HEK293 (cell line): Measurements from ENCODE around the gene MID2.
A peak's percentile ranks its signal among the peaks of the same experiment; 100 is the strongest.

Experiments used
- AEBP2 ChIP-seq: fragments of 450-650 bp; formaldehyde crosslinking; IDR thresholded peaks from 2 replicates; pipeline ENCODE4 v1.5.1; 2016; ENCODE audit warnings: missing biosample characterization, missing genetic modification characterization, borderline replicate concordance
- BCL11A ChIP-seq: fragments of 450-650 bp; formaldehyde crosslinking; IDR thresholded peaks from 2 replicates; pipeline ENCODE4 v1.5.1; 2016; ENCODE audit warnings: low read depth, missing biosample characterization, missing genetic modification characterization
- GLIS1 ChIP-seq: fragments of 450-650 bp; formaldehyde crosslinking; IDR thresholded peaks from 2 replicates; pipeline ENCODE4 v1.5.1; 2016; ENCODE audit warnings: missing biosample characterization, missing genetic modification characterization
- KLF1 ChIP-seq: fragments of 450-650 bp; formaldehyde crosslinking; IDR thresholded peaks from 2 replicates; pipeline ENCODE4 v1.5.1; 2016; ENCODE audit warnings: missing biosample characterization, missing genetic modification characterization
- KLF10 ChIP-seq: fragments of 450-650 bp; IDR thresholded peaks from 2 replicates; pipeline ENCODE4 v1.5.1; 2018; ENCODE audit warnings: missing biosample characterization, mild to moderate bottlenecking, missing genetic modification characterization
- PATZ1 ChIP-seq: fragments of 450-650 bp; formaldehyde crosslinking; IDR thresholded peaks from 2 replicates; pipeline ENCODE4 v1.5.1; 2016; ENCODE audit warnings: missing biosample characterization, missing genetic modification characterization
- SP2 ChIP-seq: fragments of 450-650 bp; formaldehyde crosslinking; IDR thresholded peaks from 2 replicates; pipeline ENCODE4 v1.5.1; 2016; ENCODE audit warnings: missing biosample characterization, missing genetic modification characterization
- TRIM28 ChIP-seq: IDR thresholded peaks from 2 replicates; pipeline ENCODE4 v1.6.1; 2011; ENCODE audit warnings: low read length, control low read depth, borderline replicate concordance
- ZBTB7A ChIP-seq: fragments of 450-650 bp; formaldehyde crosslinking; IDR thresholded peaks from 2 replicates; pipeline ENCODE4 v1.5.1; 2016; ENCODE audit warnings: low read depth, missing biosample characterization, missing genetic modification characterization
- ZNF302 ChIP-seq: fragments of 450-650 bp; formaldehyde crosslinking; IDR thresholded peaks from 2 replicates; pipeline ENCODE4 v1.5.1; 2016; ENCODE audit warnings: missing biosample characterization, missing genetic modification characterization, low read depth
- ZNF366 ChIP-seq: fragments of 450-650 bp; formaldehyde crosslinking; conservative IDR thresholded peaks from 2 replicates; pipeline ENCODE4 v1.5.1; 2016; ENCODE audit warnings: missing biosample characterization, missing genetic modification characterization
- ZNF37A ChIP-seq: fragments of 450-650 bp; IDR thresholded peaks from 2 replicates; pipeline ENCODE4 v1.5.1; 2018; ENCODE audit warnings: missing biosample characterization, missing genetic modification characterization
- ZNF398 ChIP-seq: fragments of 450-650 bp; formaldehyde crosslinking; IDR thresholded peaks from 2 replicates; pipeline ENCODE4 v1.5.1; 2017; ENCODE audit warnings: missing biosample characterization, missing genetic modification characterization
- ZNF529 ChIP-seq: fragments of 450-650 bp; formaldehyde crosslinking; IDR thresholded peaks from 2 replicates; pipeline ENCODE4 v1.5.1; 2017; ENCODE audit warnings: missing genetic modification characterization, missing biosample characterization; ENCODE audit not compliant: insufficient replicate concordance
- ZNF580 ChIP-seq: fragments of 450-650 bp; formaldehyde crosslinking; IDR thresholded peaks from 2 replicates; pipeline ENCODE4 v1.5.1; 2016; ENCODE audit warnings: missing biosample characterization, missing genetic modification characterization
- ZNF585B ChIP-seq: fragments of 450-650 bp; formaldehyde crosslinking; IDR thresholded peaks from 2 replicates; pipeline ENCODE4 v1.5.1; 2016; ENCODE audit warnings: missing biosample characterization, missing genetic modification characterization
- ZNF629 ChIP-seq: fragments of 450-650 bp; formaldehyde crosslinking; IDR thresholded peaks from 2 replicates; pipeline ENCODE4 v1.5.1; 2017; ENCODE audit warnings: missing biosample characterization, missing genetic modification characterization
- ZNF670 ChIP-seq: fragments of 450-650 bp; formaldehyde crosslinking; IDR thresholded peaks from 2 replicates; pipeline ENCODE4 v1.5.1; 2016; ENCODE audit warnings: missing biosample characterization, missing genetic modification characterization, low read depth
- ZNF692 ChIP-seq: fragments of 450-650 bp; formaldehyde crosslinking; IDR thresholded peaks from 2 replicates; pipeline ENCODE4 v1.5.1; 2016; ENCODE audit warnings: missing biosample characterization, missing genetic modification characterization
- ZNF791 ChIP-seq: fragments of 450-650 bp; formaldehyde crosslinking; IDR thresholded peaks from 2 replicates; pipeline ENCODE4 v1.5.1; 2016; ENCODE audit warnings: missing biosample characterization, missing genetic modification characterization
- ZNF830 ChIP-seq: fragments of 450-650 bp; IDR thresholded peaks from 2 replicates; pipeline ENCODE4 v1.5.0; 2018; ENCODE audit warnings: missing biosample characterization, missing genetic modification characterization, low read depth, mild to moderate bottlenecking, moderate library complexity
- ZSCAN4 ChIP-seq: fragments of 450-650 bp; formaldehyde crosslinking; IDR thresholded peaks from 2 replicates; pipeline ENCODE4 v1.5.1; 2017; ENCODE audit warnings: missing biosample characterization, missing genetic modification characterization
- TF ChIP-seq, protein P1 (sequence below): fragments of 450-650 bp; formaldehyde crosslinking; IDR thresholded peaks from 2 replicates; pipeline ENCODE4 v1.5.1; 2017; ENCODE audit warnings: missing biosample characterization, missing genetic modification characterization
- TF ChIP-seq, protein P2 (sequence below): fragments of 450-650 bp; formaldehyde crosslinking; IDR thresholded peaks from 2 replicates; pipeline ENCODE4 v1.5.1; 2016; ENCODE audit warnings: missing biosample characterization, missing genetic modification characterization

Gene MID2

DNA sequence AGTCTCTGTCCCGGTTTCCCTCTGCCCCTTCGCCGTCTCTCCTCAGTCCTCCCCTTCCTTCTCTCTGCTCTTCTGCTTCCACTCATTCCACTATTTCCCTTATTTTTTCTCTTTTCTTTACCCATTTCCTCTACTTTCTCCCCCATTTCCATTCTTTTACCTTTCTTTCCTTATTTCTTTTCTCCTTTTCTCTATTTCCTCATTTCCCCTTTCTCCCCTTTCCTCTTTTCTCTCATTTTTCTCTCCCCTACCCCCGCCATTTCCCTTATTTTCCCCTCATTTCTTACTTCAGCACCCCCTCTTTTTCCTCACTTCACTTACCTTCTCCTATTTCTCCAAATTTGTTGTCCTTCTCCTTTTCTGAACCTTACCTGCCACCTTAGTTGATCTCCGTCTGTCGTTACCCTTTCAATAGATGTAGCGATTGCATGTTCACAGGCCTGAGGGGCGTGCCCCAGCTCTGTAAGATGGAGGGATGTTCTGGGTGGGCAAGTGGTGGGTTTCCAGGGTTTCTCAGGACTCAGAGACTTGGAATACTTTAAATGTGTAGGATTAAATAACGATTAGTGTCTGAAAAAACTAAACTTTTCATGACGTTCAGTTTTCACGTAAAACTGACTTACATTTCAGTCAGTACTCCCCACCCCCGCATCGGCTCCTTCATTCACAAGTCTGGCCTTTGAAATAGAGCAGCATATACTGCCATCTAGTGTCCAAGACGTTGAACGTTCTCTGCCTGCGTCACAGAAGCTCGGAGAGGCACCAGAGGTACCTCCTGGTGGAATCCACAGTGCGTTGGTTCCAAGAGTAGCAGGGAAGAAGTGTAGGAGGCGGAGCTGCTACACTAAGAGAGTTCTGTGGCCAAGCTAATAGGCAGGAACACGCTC lies 48.8 kb upstream of the MID2 start (continued):
- TF ChIP-seq ZNF529 (no peak), ZNF366 (peak; percentile 83), ZBTB7A (tag by site-specific recombination) (peak; percentile 61; the same call in 1 of the 2 replicates), ZNF791 (0 out of 2 replicates have a peak, but pooled peaks have one; percentile 44), ZNF302 (tag by site-specific recombination) (no peak; the same call in 1 of the 2 replicates), BCL11A (tag by site-specific recombination) (no peak), ZNF398 (no peak), AEBP2 (tag by site-specific recombination) (peak; percentile 4; the same call in 1 of the 2 replicates), TRIM28 (peak; percentile 45; the same call in 1 of the 2 replicates), SP2 (tag by site-specific recombination) (no peak), ZNF585B (tag by site-specific recombination) (no peak), KLF10 (tag by site-specific recombination) (peak; percentile 44), ZNF692 (tag by site-specific recombination) (no peak), ZNF37A (no peak), ZSCAN4 (tag by site-specific recombination) (peak; percentile 6; the same call in 1 of the 2 replicates), PATZ1 (tag by site-specific recombination) (peak; percentile 49; the same call in 1 of the 2 replicates), ZNF830 (tag by site-specific recombination) (no peak), KLF1 (tag by site-specific recombination) (0 out of 2 replicates have a peak, but pooled peaks have one; percentile 7), ZNF629 (tag by site-specific recombination) (peak; percentile 59), ZNF670 (tag by site-specific recombination) (no peak), ZNF580 (tag by site-specific recombination) (0 out of 2 replicates have a peak, but pooled peaks have one; percentile 25), GLIS1 (tag by site-specific recombination) (peak; percentile 43; the same call in 1 of the 2 replicates)
- TF ChIP-seq, protein P1, sequence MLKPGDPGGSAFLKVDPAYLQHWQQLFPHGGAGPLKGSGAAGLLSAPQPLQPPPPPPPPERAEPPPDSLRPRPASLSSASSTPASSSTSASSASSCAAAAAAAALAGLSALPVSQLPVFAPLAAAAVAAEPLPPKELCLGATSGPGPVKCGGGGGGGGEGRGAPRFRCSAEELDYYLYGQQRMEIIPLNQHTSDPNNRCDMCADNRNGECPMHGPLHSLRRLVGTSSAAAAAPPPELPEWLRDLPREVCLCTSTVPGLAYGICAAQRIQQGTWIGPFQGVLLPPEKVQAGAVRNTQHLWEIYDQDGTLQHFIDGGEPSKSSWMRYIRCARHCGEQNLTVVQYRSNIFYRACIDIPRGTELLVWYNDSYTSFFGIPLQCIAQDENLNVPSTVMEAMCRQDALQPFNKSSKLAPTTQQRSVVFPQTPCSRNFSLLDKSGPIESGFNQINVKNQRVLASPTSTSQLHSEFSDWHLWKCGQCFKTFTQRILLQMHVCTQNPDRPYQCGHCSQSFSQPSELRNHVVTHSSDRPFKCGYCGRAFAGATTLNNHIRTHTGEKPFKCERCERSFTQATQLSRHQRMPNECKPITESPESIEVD (tag by site-specific recombination) = peak; percentile 36; the same call in 1 of the 2 replicates
- TF ChIP-seq, protein P2, sequence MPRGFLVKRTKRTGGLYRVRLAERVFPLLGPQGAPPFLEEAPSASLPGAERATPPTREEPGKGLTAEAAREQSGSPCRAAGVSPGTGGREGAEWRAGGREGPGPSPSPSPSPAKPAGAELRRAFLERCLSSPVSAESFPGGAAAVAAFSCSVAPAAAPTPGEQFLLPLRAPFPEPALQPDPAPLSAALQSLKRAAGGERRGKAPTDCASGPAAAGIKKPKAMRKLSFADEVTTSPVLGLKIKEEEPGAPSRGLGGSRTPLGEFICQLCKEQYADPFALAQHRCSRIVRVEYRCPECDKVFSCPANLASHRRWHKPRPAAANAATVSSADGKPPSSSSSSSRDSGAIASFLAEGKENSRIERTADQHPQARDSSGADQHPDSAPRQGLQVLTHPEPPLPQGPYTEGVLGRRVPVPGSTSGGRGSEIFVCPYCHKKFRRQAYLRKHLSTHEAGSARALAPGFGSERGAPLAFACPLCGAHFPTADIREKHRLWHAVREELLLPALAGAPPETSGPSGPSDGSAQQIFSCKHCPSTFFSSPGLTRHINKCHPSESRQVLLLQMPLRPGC (tag by site-specific recombination) = no peak
